GM12878 (cell line): ENCODE data around the gene CCDC34. TPM values are rescaled to one million over a fixed set of nuclear protein-coding genes. Genes with fewer than 3 reads are reported as not detected.
A peak's percentile ranks its signal among the peaks of the same experiment; 100 is the strongest.

Experiments
- BCLAF1 ChIP-seq: fragments of 450-650 bp; IDR thresholded peaks from 2 replicates; pipeline ENCODE4 v1.6.1; 2017; ENCODE audit warnings: antibody characterized with exemption, mild to moderate bottlenecking, moderate library complexity
- BHLHE40 ChIP-seq, 2 experiments: fragments of 450-650 bp in 1 of 2; IDR thresholded peaks; 2 replicates each; pipeline ENCODE4 v1.6.1; 2011 to 2017; ENCODE audit warnings: low read depth in 2 of 2, borderline replicate concordance in 1 of 2, improper control_type of control experiment in 1 of 2, low read length in 1 of 2, mild to moderate bottlenecking in 1 of 2
- CBFB ChIP-seq: IDR thresholded peaks from 2 replicates; pipeline ENCODE4 v1.6.1; 2016; ENCODE audit warnings: antibody characterized with exemption, low read depth
- CBX5 ChIP-seq: sonication (generic); IDR thresholded peaks from 2 replicates; pipeline ENCODE4 v1.6.1; 2016; ENCODE audit warnings: low read depth, moderate library complexity, mild to moderate bottlenecking, inconsistent platforms
- CEBPB ChIP-seq, 2 experiments: fragments of 150-350 bp in 1 of 2; IDR thresholded peaks; 2 replicates each; pipeline ENCODE4 v1.6.1; 2012 to 2014; ENCODE audit warnings: low read depth in 2 of 2, low read length in 2 of 2, borderline replicate concordance in 1 of 2, inconsistent platforms in 1 of 2
- CHD1 ChIP-seq: IDR thresholded peaks from 2 replicates; pipeline ENCODE4 v1.6.1; 2012; ENCODE audit warnings: low read depth, low read length, improper control_type of control experiment
- CREM ChIP-seq: IDR thresholded peaks from 2 replicates; pipeline ENCODE4 v1.6.1; 2014; ENCODE audit warnings: antibody characterized with exemption, low read depth
- DPF2 ChIP-seq: fragments of 450-650 bp; IDR thresholded peaks from 2 replicates; pipeline ENCODE4 v1.6.1; 2017; ENCODE audit warnings: mild to moderate bottlenecking
- GABPA ChIP-seq: IDR thresholded peaks from 2 replicates; pipeline ENCODE4 v1.6.1; 2014; ENCODE audit warnings: antibody characterized with exemption, low read depth, mild to moderate bottlenecking, inconsistent platforms
- HDAC6 ChIP-seq: fragments of 200-600 bp; sonication (generic); IDR thresholded peaks from one replicate; pipeline ENCODE4 v1.8.0; 2017; ENCODE audit warnings: antibody characterized with exemption; ENCODE audit not compliant: unreplicated experiment
- KAT2A ChIP-seq: conservative IDR thresholded peaks from 2 replicates; pipeline ENCODE4 v1.6.1; 2011; ENCODE audit warnings: low read depth, low read length; ENCODE audit not compliant: control insufficient read depth
- MEF2B ChIP-seq: fragments of 450-650 bp; IDR thresholded peaks from 2 replicates; pipeline ENCODE4 v1.6.1; 2018; ENCODE audit warnings: mild to moderate bottlenecking, moderate library complexity; ENCODE audit not compliant: partially characterized antibody, poor library complexity, severe bottlenecking
- MYB ChIP-seq: fragments of 150-350 bp; IDR thresholded peaks from 2 replicates; pipeline ENCODE4 v1.6.1; 2014; ENCODE audit warnings: mild to moderate bottlenecking, low read depth, low read length, borderline replicate concordance
- MYC ChIP-seq: IDR thresholded peaks from 2 replicates; pipeline ENCODE4 v1.6.1; 2011; ENCODE audit warnings: mild to moderate bottlenecking, low read length, moderate library complexity, inconsistent platforms; ENCODE audit not compliant: insufficient read depth, insufficient replicate concordance, insufficient read length, severe bottlenecking
- NFYB ChIP-seq: IDR thresholded peaks from 2 replicates; pipeline ENCODE4 v1.6.1; 2011; ENCODE audit warnings: low read depth, mild to moderate bottlenecking, low read length, improper control_type of control experiment, moderate library complexity; ENCODE audit not compliant: insufficient read depth
- PAX5 ChIP-seq: IDR thresholded peaks from 2 replicates; pipeline ENCODE4 v1.6.1; 2011; ENCODE audit warnings: low read depth, low read length, borderline replicate concordance
- RAD21 ChIP-seq: IDR thresholded peaks from 2 replicates; pipeline ENCODE4 v1.6.1; 2011; ENCODE audit warnings: mild to moderate bottlenecking, low read depth, low read length, moderate library complexity; ENCODE audit not compliant: insufficient read depth
- SP1 ChIP-seq: IDR thresholded peaks from one replicate; pipeline ENCODE4 v1.6.1; 2011; ENCODE audit warnings: low read depth, low read length
- USF2 ChIP-seq: IDR thresholded peaks from 2 replicates; pipeline ENCODE4 v1.6.1; 2011; ENCODE audit warnings: low read depth, low read length, improper control_type of control experiment, borderline replicate concordance
- WRNIP1 ChIP-seq: IDR thresholded peaks from 2 replicates; pipeline ENCODE4 v1.6.1; 2011; ENCODE audit warnings: low read depth, low read length, improper control_type of control experiment, borderline replicate concordance
- YBX1 ChIP-seq: fragments of 450-650 bp; IDR thresholded peaks from 2 replicates; pipeline ENCODE4 v1.6.1; 2016; ENCODE audit warnings: antibody characterized with exemption
- YY1 ChIP-seq: IDR thresholded peaks from 2 replicates; pipeline ENCODE4 v1.6.1; 2011; ENCODE audit warnings: low read depth, mild to moderate bottlenecking, low read length
- ZBED1 ChIP-seq: IDR thresholded peaks from 2 replicates; pipeline ENCODE4 v1.6.1; 2016; ENCODE audit warnings: borderline replicate concordance
- ZBTB33 ChIP-seq: fragments of 450-650 bp; IDR thresholded peaks from 2 replicates; pipeline ENCODE4 v1.6.1; 2017; ENCODE audit warnings: mild to moderate bottlenecking
- polyA plus RNA-seq, 11 experiments: library from polyadenylated mRNA; depleted of rRNA in 4 of 11; unstranded in 6 of 11; stranded (reverse) in 5 of 11; fragments of >200 nt; fragmentation: Nextera tagmentation in 4 of 11; fragmentation: Illumina TruSeq in 1 of 11; extraction: Ambion mirVana in 4 of 11; extraction: Trizol in 1 of 11; gene quantifications; 1 replicate in 1 of 11; 2 replicates in 10 of 11; pipeline versions ENCODE4 v1.2.1 to v1.2.3, GENCODE V29; 2011 to 2016; ENCODE audit warnings: inconsistent platforms in 2 of 11, missing spikeins in 2 of 11, low read depth in 1 of 11
- total RNA-seq, 4 experiments: library from RNA; depleted of rRNA in 3 of 4; stranded (reverse); fragments of >200 nt in 3 of 4; fragmentation: Illumina TruSeq in 1 of 4; extraction: Trizol in 1 of 4; gene quantifications; 2 replicates each; pipeline versions ENCODE4 v1.2.1 to v1.2.3, GENCODE V29; 2013 to 2021

CCDC34 gene
- total and polyA plus RNA-seq, 10 of the 15 experiments (the other 5 are each of a cell fraction or from before 2014, with no cell fraction given): 6.2 to 39.1 (median 14.6) TPM

- no peak for TF ChIP-seq MYC
- TF ChIP-seq MYB: no peak
- peak; percentile 50; the same call in 1 of the 2 replicates for TF ChIP-seq PAX5
- TF ChIP-seq CBFB: no peak
- no peak for TF ChIP-seq RAD21
- TF ChIP-seq YBX1: no peak
- no peak for TF ChIP-seq GABPA
- TF ChIP-seq KAT2A: no peak
- peak; percentile 58; the same call in 1 of the 2 replicates for TF ChIP-seq DPF2
- peak; percentile 50; the same call in 1 of the 2 replicates for TF ChIP-seq CREM
- no peak for TF ChIP-seq ZBED1
- no peak for TF ChIP-seq CHD1
- no peak for TF ChIP-seq SP1
- TF ChIP-seq ZBTB33: no peak
- peak in 1 of 2 experiments; percentile 75; a peak in 2 of 4 replicates for TF ChIP-seq BHLHE40 (IDR thresholded peaks at IDR 0.05; ENCODE audit: borderline replicate concordance in 1 of 2, low read depth in 2 of 2, low read length in 1 of 2)
- no peak for TF ChIP-seq BCLAF1
- no peak for TF ChIP-seq HDAC6
- no peak for TF ChIP-seq WRNIP1
- TF ChIP-seq YY1: peak; percentile 68
- no peak for TF ChIP-seq USF2
- TF ChIP-seq MEF2B: no peak
- TF ChIP-seq NFYB: peak; percentile 47; the same call in 1 of the 2 replicates
- no peak for TF ChIP-seq CEBPB (IDR thresholded peaks at IDR 0.05; ENCODE audit: borderline replicate concordance in 1 of 2, low read depth in 2 of 2, low read length in 2 of 2)
- TF ChIP-seq CBX5: peak; percentile 58; the same call in 1 of the 2 replicates
These were observed at the start of gene CCDC34 (continued) for GRCh38 chr11:27362749-27363575.
